Gastrocnemius medialis (tissue), 4 donors: Measurements from ENCODE around the gene PRR18. TPM values are rescaled to one million over a fixed set of nuclear protein-coding genes. Genes with fewer than 3 reads are reported as not detected.

Experiments
- ATAC-seq, 2 donors: fragments of 150-250 bp; one replicate each; pipeline ENCODE4 v1.9.1; 2016
- DNase-seq, 2 donors: peaks; one replicate each; pipeline ENCODE4 v3.0.0-alpha.2; 2019
- H3K27ac ChIP-seq, 4 donors: fragments of 200-600 bp; sonication (generic); 1 replicate in 1 of 4; 2 replicates in 3 of 4; pipeline ENCODE4 v1.5.1; 2016 to 2018; ENCODE audit warnings: mild to moderate bottlenecking in 2 of 4, moderate library complexity in 1 of 4
- H3K27me3 ChIP-seq, 3 donors: fragments of 200-600 bp; sonication (generic) in 2 of 3; 1 replicate in 1 of 3; 2 replicates in 2 of 3; pipeline versions ENCODE4 v1.5.1 to v1.6.0; 2016 to 2019; ENCODE audit warnings: mild to moderate bottlenecking in 1 of 3, moderate library complexity in 1 of 3
- H3K36me3 ChIP-seq, 2 donors: fragments of 200-600 bp; sonication (generic) in 1 of 2; one replicate each; pipeline ENCODE4 v1.5.1; 2017 to 2018
- H3K4me1 ChIP-seq, 2 donors: fragments of 200-600 bp; sonication (generic) in 1 of 2; one replicate each; pipeline ENCODE4 v1.5.1; 2016 to 2017; ENCODE audit warnings: mild to moderate bottlenecking in 2 of 2
- H3K4me3 ChIP-seq, 4 donors: fragments of 200-600 bp; sonication (generic) in 3 of 4; 1 replicate in 1 of 4; 2 replicates in 3 of 4; pipeline ENCODE4 v1.5.1; 2016 to 2019; ENCODE audit warnings: mild to moderate bottlenecking in 2 of 4
- H3K9me3 ChIP-seq, 3 donors: fragments of 200-600 bp; sonication (generic) in 2 of 3; 1 replicate in 1 of 3; 2 replicates in 2 of 3; pipeline ENCODE4 v1.5.1; 2016 to 2019
- CTCF ChIP-seq, 5 experiments: fragments of 450-650 bp in 3 of 5; fragments of 200-600 bp in 2 of 5; sonication (generic) in 2 of 5; IDR thresholded peaks in 4 of 5; conservative IDR thresholded peaks in 1 of 5; 1 replicate in 4 of 5; 2 replicates in 1 of 5; pipeline ENCODE4 v1.5.1; 2016 to 2019; ENCODE audit warnings: antibody characterized with exemption in 5 of 5, mild to moderate bottlenecking in 3 of 5, moderate library complexity in 3 of 5
- POLR2A ChIP-seq, 2 donors: fragments of 450-650 bp; IDR thresholded peaks; one replicate each; pipeline ENCODE4 v1.6.1; 2017; ENCODE audit warnings: antibody characterized with exemption in 2 of 2, mild to moderate bottlenecking in 2 of 2, moderate library complexity in 2 of 2
- in situ Hi-C, 4 donors: fragments of 200-750 bp; cut with MboI; loops; one replicate each; pipeline versions ENCODE4 v1.15.0 to v1.8.0; 2017; ENCODE audit warnings: low sequenced_read_pairs in 4 of 4
- intact Hi-C: fragments of 100-400 bp; cut with DNase I; formaldehyde crosslinking; loops from one replicate; pipeline ENCODE4 v1.15.1; 2023; ENCODE audit warnings: low total_unique reads
- total RNA-seq, 4 donors: library from RNA; depleted of rRNA; stranded (reverse); fragments of >200 nt; gene quantifications; one replicate each; pipeline versions ENCODE4 v1.1.0 to v1.2.3, GENCODE V29; 2016

Gene PRR18
- total RNA-seq, 4 donors from 2014 or later = not detected

- TF ChIP-seq CTCF (IDR thresholded peaks at IDR 0.05 in 4 of 5, conservative IDR thresholded peaks at IDR 0.05 in 1 of 5) = no peak
- Histone ChIP-seq H3K9me3 (no peaks in the 10 kb centered on the region), H3K36me3 (peaks cover 0 to 28% of the 10 kb centered on the region in 2 donors), H3K27me3 (no peaks in the 10 kb centered on the region), H3K4me3 (no peak overlapping the region), H3K4me1 (no peaks in the 10 kb centered on the region), H3K27ac (no peak overlapping the region)
- ATAC-seq (no peak), DNase-seq (no peak)
- intact Hi-C loops (no loop called here), in situ Hi-C loops (no loop called here)
Observed at GRCh38 chr6:166318649-166319600, 10.7 kb upstream of the PRR18 start.

- H3K27me3 ChIP-seq = no peaks in the 10 kb centered on the region
- in situ Hi-C loops (no loop called here), intact Hi-C loops (no loop called here)
- H3K36me3 ChIP-seq = peaks cover 0 to 24% of the 10 kb centered on the region in 2 donors
- TF ChIP-seq CTCF (IDR thresholded peaks at IDR 0.05 in 4 of 5, conservative IDR thresholded peaks at IDR 0.05 in 1 of 5) (no peak), POLR2A (IDR thresholded peaks at IDR 0.05) (no peak)
- ATAC-seq = no peak
- H3K4me3 ChIP-seq = no peak overlapping the region
- no peaks in the 10 kb centered on the region for H3K9me3 ChIP-seq
- no peak for DNase-seq
- no peaks in the 10 kb centered on the region for H3K4me1 ChIP-seq
- no peak overlapping the region for H3K27ac ChIP-seq
Observed at GRCh38 chr6:166318227-166318626, 10.0 kb upstream of the PRR18 start.

GRCh38 chr6:166317261-166318212 lies 9.3 kb upstream of the PRR18 start:
- in situ Hi-C loops (no loop called here), intact Hi-C loops (no loop called here)
- H3K27ac ChIP-seq = no peak overlapping the region
- H3K4me1 ChIP-seq = no peaks in the 10 kb centered on the region
- ATAC-seq (no peak), DNase-seq (no peak)
- H3K4me3 ChIP-seq = no peak overlapping the region
- H3K36me3 ChIP-seq = peaks cover 0 to 17% of the 10 kb centered on the region in 2 donors
- TF ChIP-seq CTCF (IDR thresholded peaks at IDR 0.05 in 4 of 5, conservative IDR thresholded peaks at IDR 0.05 in 1 of 5) (no peak), POLR2A (IDR thresholded peaks at IDR 0.05) (no peak)
- no peaks in the 10 kb centered on the region for H3K9me3 ChIP-seq
- no peaks in the 10 kb centered on the region for H3K27me3 ChIP-seq

GRCh38 chr6:166315436-166315835 lies 7.2 kb upstream of the PRR18 start:
- H3K4me3 ChIP-seq = no peak overlapping the region
- H3K36me3 ChIP-seq = peaks cover 0 to 3% of the 10 kb centered on the region in 2 donors
- intact Hi-C loops = no loop called here
- in situ Hi-C loops = no loop called here
- no peak overlapping the region for H3K27ac ChIP-seq
- no peak for DNase-seq
- H3K9me3 ChIP-seq = no peaks in the 10 kb centered on the region
- no peak for ATAC-seq
- no peaks in the 10 kb centered on the region for H3K4me1 ChIP-seq
- TF ChIP-seq CTCF (IDR thresholded peaks at IDR 0.05 in 4 of 5, conservative IDR thresholded peaks at IDR 0.05 in 1 of 5) (no peak), POLR2A (IDR thresholded peaks at IDR 0.05) (no peak)
- no peaks in the 10 kb centered on the region for H3K27me3 ChIP-seq
